MCF 10A (cell line): ENCODE results near the gene CBR1. TPM values are rescaled to one million over a fixed set of nuclear protein-coding genes. Genes with fewer than 3 reads are reported as not detected.

Experiments used
- BruUV-seq: library from RNA; stranded (reverse); fragments of 400-500 nt; replicated peaks from 2 replicates; lab custom pipeline; 2021; lab: Mats Ljungman, UMichigan
- CTCF ChIA-PET: fragments of 300-600 bp; sonication (Branson Sonifier 250); formaldehyde crosslinking; extraction: SDS; loops from one replicate; lab custom pipeline; 2021; ENCODE audit warnings: antibody characterized with exemption, inconsistent platforms; lab: Yijun Ruan, JAX
- POLR2A ChIA-PET: fragments of 300-600, 350-650 bp; sonication (Branson Sonifier 250); formaldehyde crosslinking; extraction: SDS; loops from one replicate; lab custom pipeline; 2020; ENCODE audit warnings: antibody characterized with exemption, inconsistent platforms; lab: Yijun Ruan, JAX
- DNase-seq: peaks from one replicate; pipeline ENCODE4 v3.0.0-alpha.2; 2018; ENCODE audit not compliant: unreplicated experiment
- H3K27ac Mint-ChIP-seq: one replicate; pipeline ENCODE4 v1.8.0; 2022; ENCODE audit warnings: mild to moderate bottlenecking, low read depth, mixed read lengths; ENCODE audit not compliant: unreplicated experiment
- H3K27me3 Mint-ChIP-seq: one replicate; pipeline ENCODE4 v1.8.0; 2022; ENCODE audit warnings: mixed read lengths; ENCODE audit not compliant: insufficient read depth, unreplicated experiment
- H3K36me3 Mint-ChIP-seq: one replicate; pipeline ENCODE4 v1.8.0; 2022; ENCODE audit warnings: mild to moderate bottlenecking, moderate library complexity, mixed read lengths; ENCODE audit not compliant: insufficient read depth, unreplicated experiment
- H3K4me1 Mint-ChIP-seq: one replicate; pipeline ENCODE4 v1.8.0; 2022; ENCODE audit warnings: mixed read lengths; ENCODE audit not compliant: insufficient read depth, unreplicated experiment
- H3K4me3 Mint-ChIP-seq: one replicate; pipeline ENCODE4 v1.8.0; 2022; ENCODE audit warnings: mild to moderate bottlenecking, moderate library complexity, mixed read lengths; ENCODE audit not compliant: unreplicated experiment
- H3K9me3 Mint-ChIP-seq: one replicate; pipeline ENCODE4 v1.8.0; 2022; ENCODE audit warnings: mixed read lengths; ENCODE audit not compliant: unreplicated experiment
- intact Hi-C: fragments of 100-400 bp; cut with micrococcal nuclease; formaldehyde crosslinking; loops from 2 replicates; pipeline ENCODE4 v1.14.1; 2022
- total RNA-seq: library from RNA; stranded (reverse); gene quantifications from 2 replicates; pipeline ENCODE4 v1.2.3, GENCODE V29; 2022
- TF ChIP-seq, protein P1 (sequence below): fragments of 200-600 bp; IDR thresholded peaks from one replicate; pipeline ENCODE4 v1.8.0; 2022; ENCODE audit warnings: antibody characterized with exemption, mild to moderate bottlenecking; ENCODE audit not compliant: unreplicated experiment

The CBR1 gene
- total RNA-seq, 1 experiment from 2014 or later: 35.8 TPM

- DNase-seq: no peak
- Mint-ChIP-seq H3K4me1 (peaks cover 7% of the 10 kb centered on the region), H3K36me3 (peaks cover 80% of the 10 kb centered on the region), H3K9me3 (no peaks in the 10 kb centered on the region), H3K4me3 (no peak overlapping the region), H3K27me3 (no peaks in the 10 kb centered on the region), H3K27ac (no peak overlapping the region)
- POLR2A ChIA-PET: no interaction called here
- CTCF ChIA-PET: interaction anchor here (0.6 to 1.8 kb wide), 2 partner anchors 24 to 72 kb away, joined by 3 to 5 read pairs; no protein-coding TSS in a partner anchor
- intact Hi-C loops: no loop called here
- TF ChIP-seq, protein P1, sequence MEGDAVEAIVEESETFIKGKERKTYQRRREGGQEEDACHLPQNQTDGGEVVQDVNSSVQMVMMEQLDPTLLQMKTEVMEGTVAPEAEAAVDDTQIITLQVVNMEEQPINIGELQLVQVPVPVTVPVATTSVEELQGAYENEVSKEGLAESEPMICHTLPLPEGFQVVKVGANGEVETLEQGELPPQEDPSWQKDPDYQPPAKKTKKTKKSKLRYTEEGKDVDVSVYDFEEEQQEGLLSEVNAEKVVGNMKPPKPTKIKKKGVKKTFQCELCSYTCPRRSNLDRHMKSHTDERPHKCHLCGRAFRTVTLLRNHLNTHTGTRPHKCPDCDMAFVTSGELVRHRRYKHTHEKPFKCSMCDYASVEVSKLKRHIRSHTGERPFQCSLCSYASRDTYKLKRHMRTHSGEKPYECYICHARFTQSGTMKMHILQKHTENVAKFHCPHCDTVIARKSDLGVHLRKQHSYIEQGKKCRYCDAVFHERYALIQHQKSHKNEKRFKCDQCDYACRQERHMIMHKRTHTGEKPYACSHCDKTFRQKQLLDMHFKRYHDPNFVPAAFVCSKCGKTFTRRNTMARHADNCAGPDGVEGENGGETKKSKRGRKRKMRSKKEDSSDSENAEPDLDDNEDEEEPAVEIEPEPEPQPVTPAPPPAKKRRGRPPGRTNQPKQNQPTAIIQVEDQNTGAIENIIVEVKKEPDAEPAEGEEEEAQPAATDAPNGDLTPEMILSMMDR: no peak
- no TSS peak for BruUV-seq
Measured at GRCh38 chr21:36041910-36042309, 27.9 kb upstream of the CBR1 start.

GRCh38 chr21:36044056-36044455 lies 25.8 kb upstream of the CBR1 start:
- no TSS peak for BruUV-seq
- no peak overlapping the region for H3K4me3 Mint-ChIP-seq
- ChIA-PET POLR2A (no interaction called here), CTCF (interaction anchor here (1.0 to 1.4 kb wide), 3 partner anchors 15 to 166 kb away, joined by 3 to 9 read pairs (median 8); no protein-coding TSS in a partner anchor)
- no peaks in the 10 kb centered on the region for H3K27me3 Mint-ChIP-seq
- H3K36me3 Mint-ChIP-seq: peaks cover 78% of the 10 kb centered on the region
- no peaks in the 10 kb centered on the region for H3K4me1 Mint-ChIP-seq
- intact Hi-C loops: no loop called here
- no peak for DNase-seq
- H3K27ac Mint-ChIP-seq: no peak overlapping the region
- TF ChIP-seq, protein P1: no peak
- no peaks in the 10 kb centered on the region for H3K9me3 Mint-ChIP-seq

- CTCF ChIA-PET: interaction anchor here (0.7 kb wide), 1 partner anchor 128 kb away, joined by 3 read pairs; no protein-coding TSS in a partner anchor
Measured at GRCh38 chr21:36045993-36046392, 23.8 kb upstream of the CBR1 start.

GRCh38 chr21:36047139-36047538 lies 22.7 kb upstream of the CBR1 start:
- Mint-ChIP-seq H3K27me3 (no peaks in the 10 kb centered on the region), H3K27ac (no peak overlapping the region), H3K4me1 (no peaks in the 10 kb centered on the region), H3K9me3 (no peaks in the 10 kb centered on the region), H3K4me3 (no peak overlapping the region), H3K36me3 (peaks cover 81% of the 10 kb centered on the region)
- POLR2A ChIA-PET: interaction anchor here (1.4 kb wide), 1 partner anchor 13 kb away, joined by 4 read pairs; the partner anchor contains the start of gene SETD4
- DNase-seq: no peak
- no TSS peak for BruUV-seq
- intact Hi-C loops: no loop called here
- CTCF ChIA-PET: interaction anchor here (0.7 to 0.8 kb wide), 2 partner anchors 20 to 70 kb away, joined by 3 read pairs; no protein-coding TSS in a partner anchor
- TF ChIP-seq, protein P1: no peak

More at GRCh38 chr21:36045993-36046392, 23.8 kb upstream of the CBR1 start:
- Mint-ChIP-seq H3K4me3 (no peak overlapping the region), H3K27me3 (no peaks in the 10 kb centered on the region), H3K36me3 (peaks cover 80% of the 10 kb centered on the region), H3K27ac (no peak overlapping the region), H3K9me3 (no peaks in the 10 kb centered on the region), H3K4me1 (no peaks in the 10 kb centered on the region)
- no peak for DNase-seq
- intact Hi-C loops: no loop called here
- TF ChIP-seq, protein P1: no peak
- POLR2A ChIA-PET: interaction anchor here (0.6 to 1.4 kb wide), 2 partner anchors 14 to 678 kb away, joined by 3 to 4 read pairs; partner anchors contain the start of gene SETD4
- no TSS peak for BruUV-seq
